Esophagus muscularis mucosa (tissue), 4 donors: ENCODE results near the gene OR56A5. TPM values are rescaled to one million over a fixed set of nuclear protein-coding genes. Genes with fewer than 3 reads are reported as not detected.

Experiments
- DNase-seq: peaks from one replicate; pipeline ENCODE4 v3.0.0-alpha.2; 2017; ENCODE audit errors: extremely low spot score
- H3K27ac ChIP-seq, 4 donors: fragments of 200-600 bp; sonication (generic); replicated peaks in 1 of 4; 1 replicate in 3 of 4; 2 replicates in 1 of 4; pipeline ENCODE4 v1.5.1; 2016 to 2019; ENCODE audit warnings: mild to moderate bottlenecking in 1 of 4
- H3K27me3 ChIP-seq, 4 donors: fragments of 200-600 bp; sonication (generic); one replicate each; pipeline versions ENCODE4 v1.5.1 to v1.6.0; 2016 to 2019
- H3K36me3 ChIP-seq, 4 donors: fragments of 200-600 bp; sonication (generic); one replicate each; pipeline ENCODE4 v1.5.1; 2016 to 2019
- H3K4me1 ChIP-seq, 4 donors: fragments of 200-600 bp; sonication (generic); one replicate each; pipeline ENCODE4 v1.5.1; 2016 to 2019
- H3K4me3 ChIP-seq, 4 donors: fragments of 200-600 bp; sonication (generic); 1 replicate in 2 of 4; 2 replicates in 2 of 4; pipeline ENCODE4 v1.5.1; 2016 to 2019; ENCODE audit warnings: mild to moderate bottlenecking in 4 of 4, moderate library complexity in 1 of 4
- H3K9me3 ChIP-seq, 4 donors: fragments of 200-600 bp; sonication (generic); 1 replicate in 3 of 4; 2 replicates in 1 of 4; pipeline ENCODE4 v1.5.1; 2016 to 2019
- EP300 ChIP-seq: sonication (generic); formaldehyde crosslinking; IDR thresholded peaks from one replicate; pipeline ENCODE4 v1.6.1; 2017; ENCODE audit warnings: antibody characterized with exemption
- POLR2A ChIP-seq: fragments of 450-650 bp; IDR thresholded peaks from one replicate; pipeline ENCODE4 v1.6.1; 2017; ENCODE audit warnings: antibody characterized with exemption, moderate library complexity, mild to moderate bottlenecking, low read depth
- POLR2AphosphoS5 ChIP-seq, 2 donors: sonication (generic); formaldehyde crosslinking; IDR thresholded peaks; one replicate each; pipeline ENCODE4 v1.6.1; 2017; ENCODE audit warnings: antibody characterized with exemption in 2 of 2
- WGBS: methylation state at CpG from one replicate; pipeline ENCODE4 v1.1.5; 2018; 5-methylcytosine and 5-hydroxymethylcytosine counted together
- intact Hi-C: fragments of 100-400 bp; cut with DNase I; formaldehyde crosslinking; loops from one replicate; pipeline ENCODE4 v1.15.1; 2023
- total RNA-seq, 4 donors: library from RNA; depleted of rRNA; stranded (reverse); fragments of >200 nt; gene quantifications; one replicate each; pipeline versions ENCODE4 v1.1.0 to v1.2.1, GENCODE V29; 2016
- TF ChIP-seq, protein P1 (sequence below), 3 experiments: fragments of 200-600 bp in 2 of 3; fragments of 450-650 bp in 1 of 3; sonication (generic) in 2 of 3; IDR thresholded peaks; one replicate each; pipeline ENCODE4 v1.5.1; 2017 to 2019; ENCODE audit warnings: antibody characterized with exemption in 3 of 3, mild to moderate bottlenecking in 2 of 3, moderate library complexity in 1 of 3

OR56A5 gene
- total RNA-seq, 4 donors from 2014 or later: not detected

- no peak for TF ChIP-seq EP300
- TF ChIP-seq POLR2AphosphoS5 (IDR thresholded peaks at IDR 0.05): no peak
- TF ChIP-seq, protein P1, sequence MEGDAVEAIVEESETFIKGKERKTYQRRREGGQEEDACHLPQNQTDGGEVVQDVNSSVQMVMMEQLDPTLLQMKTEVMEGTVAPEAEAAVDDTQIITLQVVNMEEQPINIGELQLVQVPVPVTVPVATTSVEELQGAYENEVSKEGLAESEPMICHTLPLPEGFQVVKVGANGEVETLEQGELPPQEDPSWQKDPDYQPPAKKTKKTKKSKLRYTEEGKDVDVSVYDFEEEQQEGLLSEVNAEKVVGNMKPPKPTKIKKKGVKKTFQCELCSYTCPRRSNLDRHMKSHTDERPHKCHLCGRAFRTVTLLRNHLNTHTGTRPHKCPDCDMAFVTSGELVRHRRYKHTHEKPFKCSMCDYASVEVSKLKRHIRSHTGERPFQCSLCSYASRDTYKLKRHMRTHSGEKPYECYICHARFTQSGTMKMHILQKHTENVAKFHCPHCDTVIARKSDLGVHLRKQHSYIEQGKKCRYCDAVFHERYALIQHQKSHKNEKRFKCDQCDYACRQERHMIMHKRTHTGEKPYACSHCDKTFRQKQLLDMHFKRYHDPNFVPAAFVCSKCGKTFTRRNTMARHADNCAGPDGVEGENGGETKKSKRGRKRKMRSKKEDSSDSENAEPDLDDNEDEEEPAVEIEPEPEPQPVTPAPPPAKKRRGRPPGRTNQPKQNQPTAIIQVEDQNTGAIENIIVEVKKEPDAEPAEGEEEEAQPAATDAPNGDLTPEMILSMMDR (IDR thresholded peaks at IDR 0.05): no peak
- no peak for TF ChIP-seq POLR2A
- DNase-seq: no peak
Measured at GRCh38 chr11:6002202-6002699, 34.0 kb upstream of the OR56A5 start.

DNA sequence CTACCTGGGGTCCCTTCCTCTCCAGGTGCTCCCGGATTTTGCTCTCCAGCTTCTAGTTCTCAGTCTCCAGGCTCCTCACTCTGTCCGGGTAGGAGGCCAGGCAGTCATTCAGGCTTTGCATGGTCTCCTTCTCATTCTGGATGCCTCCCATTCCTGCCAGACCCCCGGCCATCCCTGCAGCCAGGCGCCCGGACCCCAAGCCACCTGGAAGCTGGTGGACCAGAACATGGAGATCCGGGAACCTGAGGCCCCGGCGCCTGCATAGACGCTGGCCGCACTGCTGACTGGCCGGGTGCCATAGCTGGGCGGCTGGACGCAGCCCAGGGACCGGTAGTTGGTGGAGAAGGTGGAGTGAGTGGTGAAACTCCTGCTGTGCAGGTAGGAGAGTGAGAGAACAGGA, 26.5 kb upstream of the OR56A5 start:
- DNase-seq: no peak
- Histone ChIP-seq H3K27me3 (no peaks in the 10 kb centered on the region), H3K27ac (no peak overlapping the region), H3K36me3 (no peaks in the 10 kb centered on the region), H3K9me3 (no peaks in the 10 kb centered on the region), H3K4me3 (no peak overlapping the region), H3K4me1 (no peaks in the 10 kb centered on the region)
- intact Hi-C loops: no loop called here
- TF ChIP-seq POLR2AphosphoS5 (IDR thresholded peaks at IDR 0.05) (no peak), POLR2A (no peak), EP300 (no peak)
- TF ChIP-seq, protein P1 (IDR thresholded peaks at IDR 0.05): no peak
- WGBS: 92% methylated on average over 9 of the region's 14 CpGs

More at GRCh38 chr11:6002202-6002699, 34.0 kb upstream of the OR56A5 start:
- H3K27me3 ChIP-seq: no peaks in the 10 kb centered on the region
- no peak overlapping the region for H3K27ac ChIP-seq
- intact Hi-C loops: no loop called here
- H3K4me3 ChIP-seq: no peak overlapping the region
- WGBS: 78% methylated on average over 7 of the region's 7 CpGs
- no peaks in the 10 kb centered on the region for H3K9me3 ChIP-seq
- no peaks in the 10 kb centered on the region for H3K36me3 ChIP-seq
- no peaks in the 10 kb centered on the region for H3K4me1 ChIP-seq

- Histone ChIP-seq H3K4me1 (no peaks in the 10 kb centered on the region), H3K9me3 (no peaks in the 10 kb centered on the region), H3K27me3 (no peaks in the 10 kb centered on the region), H3K27ac (no peak overlapping the region), H3K4me3 (no peak overlapping the region), H3K36me3 (no peaks in the 10 kb centered on the region)
- no peak for DNase-seq
- TF ChIP-seq, protein P1 (IDR thresholded peaks at IDR 0.05): peak in 2 of 3 experiments; percentile 17 to 41
- TF ChIP-seq EP300: no peak
- intact Hi-C loops: no loop called here
- WGBS: 60% methylated on average over 3 of the region's 3 CpGs
Measured at GRCh38 chr11:5992604-5993251, 24.4 kb upstream of the OR56A5 start.

GRCh38 chr11:5992150-5992549, 23.9 kb upstream of the OR56A5 start:
- DNase-seq: no peak
- intact Hi-C loops: no loop called here
- WGBS: 63% methylated on average over 3 of the region's 3 CpGs
- Histone ChIP-seq H3K9me3 (no peaks in the 10 kb centered on the region), H3K4me1 (no peaks in the 10 kb centered on the region), H3K27ac (no peak overlapping the region), H3K4me3 (no peak overlapping the region), H3K36me3 (no peaks in the 10 kb centered on the region), H3K27me3 (no peaks in the 10 kb centered on the region)
- TF ChIP-seq, protein P1 (IDR thresholded peaks at IDR 0.05): no peak
- TF ChIP-seq EP300 (no peak), POLR2A (no peak), POLR2AphosphoS5 (IDR thresholded peaks at IDR 0.05) (no peak)

DNA sequence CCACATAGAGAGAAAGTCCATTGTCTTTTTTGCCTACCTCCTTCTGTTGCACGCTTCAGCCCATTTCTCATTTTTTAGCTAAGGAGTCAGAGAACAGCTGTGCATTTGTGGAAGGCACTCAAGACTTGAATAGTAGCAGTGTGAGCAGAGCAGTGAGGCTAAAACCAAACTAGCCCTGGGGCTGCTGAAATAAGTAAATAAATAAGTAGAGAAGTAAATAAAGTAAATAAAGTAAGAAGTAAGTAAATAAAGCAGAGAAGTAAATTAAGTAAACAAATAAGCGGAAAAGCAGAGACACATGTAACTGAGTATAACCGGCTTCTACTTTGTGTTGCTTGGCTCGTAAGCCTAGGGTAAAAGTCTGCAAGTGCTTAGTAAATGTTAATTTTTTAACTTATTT, 20.9 kb upstream of the OR56A5 start:
- Histone ChIP-seq H3K4me3 (no peak overlapping the region), H3K9me3 (no peaks in the 10 kb centered on the region), H3K36me3 (no peaks in the 10 kb centered on the region), H3K27ac (no peak overlapping the region), H3K4me1 (no peaks in the 10 kb centered on the region), H3K27me3 (no peaks in the 10 kb centered on the region)
- WGBS: 77% methylated on average over 4 of the region's 4 CpGs
- intact Hi-C loops: no loop called here
- DNase-seq: no peak
- TF ChIP-seq, protein P1 (IDR thresholded peaks at IDR 0.05): no peak
- TF ChIP-seq EP300 (no peak), POLR2AphosphoS5 (IDR thresholded peaks at IDR 0.05) (no peak), POLR2A (no peak)
